Mucosa of stomach (tissue), 1 donor: ENCODE data around the gene ZNF722.
"Not testable (repeated sequence)": the region's sequence is repeated elsewhere in the genome, so short reads cannot be mapped to it uniquely, and the experiment has no call there.

Experiments
- H3K27me3 ChIP-seq: one replicate; pipeline ENCODE4 v1.7.0; 2013; ENCODE audit warnings: mild to moderate bottlenecking, low read length; ENCODE audit not compliant: control insufficient read depth, insufficient read depth
- H3K36me3 ChIP-seq: one replicate; pipeline ENCODE4 v1.7.0; 2013; ENCODE audit warnings: low read length; ENCODE audit not compliant: control insufficient read depth, insufficient read depth
- H3K4me1 ChIP-seq: one replicate; pipeline ENCODE4 v1.7.0; 2013; ENCODE audit warnings: mild to moderate bottlenecking, low read length; ENCODE audit not compliant: control insufficient read depth, insufficient read depth
- H3K4me3 ChIP-seq: one replicate; pipeline ENCODE4 v1.7.0; 2013; ENCODE audit warnings: low read length
- H3K9ac ChIP-seq: one replicate; pipeline ENCODE4 v1.7.0; 2013; ENCODE audit warnings: mild to moderate bottlenecking, low read length, moderate library complexity
- H3K9me3 ChIP-seq: one replicate; pipeline ENCODE4 v1.7.0; 2013; ENCODE audit warnings: mild to moderate bottlenecking, low read length, moderate library complexity; ENCODE audit not compliant: control insufficient read depth
- donor health status: Pancreatic carcinoma.

Gene ZNF722

GRCh38 chr7:63998549-63998948, at the start of gene ZNF722:
ZNF722 (plus strand) TSS chr7:63998849; CDS start chr7:63998962, 113 bp downstream.
- no peaks in the 10 kb centered on the region for H3K27me3 ChIP-seq
- no peaks in the 10 kb centered on the region for H3K36me3 ChIP-seq
- no peaks in the 10 kb centered on the region for H3K4me1 ChIP-seq
- no peak within 1 kb of the TSS for H3K9ac ChIP-seq
- H3K4me3 ChIP-seq = no peak within 1 kb of the TSS
- H3K9me3 ChIP-seq = no peaks in the 10 kb centered on the region

- H3K9me3 ChIP-seq = no peaks in the 10 kb centered on the region
- no peaks in the 10 kb centered on the region for H3K27me3 ChIP-seq
- H3K36me3 ChIP-seq = no peaks in the 10 kb centered on the region
- no peak overlapping the region for H3K4me3 ChIP-seq
- H3K4me1 ChIP-seq = no peaks in the 10 kb centered on the region
- no peak overlapping the region for H3K9ac ChIP-seq
Observed at GRCh38 chr7:63953181-63953580, 45.5 kb upstream of the ZNF722 start.

GRCh38 chr7:63968629-63969028, 30.0 kb upstream of the ZNF722 start:
- H3K9ac ChIP-seq = no peak overlapping the region
- H3K36me3 ChIP-seq = no peaks in the 10 kb centered on the region
- H3K4me1 ChIP-seq = no peaks in the 10 kb centered on the region
- H3K9me3 ChIP-seq = no peaks in the 10 kb centered on the region
- H3K27me3 ChIP-seq = no peaks in the 10 kb centered on the region
- H3K4me3 ChIP-seq = no peak overlapping the region

- H3K9me3 ChIP-seq, H3K36me3 ChIP-seq, H3K4me1 ChIP-seq, H3K4me3 ChIP-seq, H3K27me3 ChIP-seq, H3K9ac ChIP-seq: not testable (repeated sequence)
Observed at GRCh38 chr7:64015496-64015895, 16.8 kb downstream of the ZNF722 start.

- Histone ChIP-seq H3K36me3 (no peaks in the 10 kb centered on the region), H3K27me3 (no peaks in the 10 kb centered on the region), H3K9ac (no peak overlapping the region), H3K4me1 (no peaks in the 10 kb centered on the region), H3K9me3 (no peaks in the 10 kb centered on the region), H3K4me3 (no peak overlapping the region)
Observed at GRCh38 chr7:64035388-64035787, 36.7 kb downstream of the ZNF722 start.

GRCh38 chr7:64037095-64037494, 38.4 kb downstream of the ZNF722 start:
- Histone ChIP-seq H3K9me3 (no peaks in the 10 kb centered on the region), H3K4me1 (no peaks in the 10 kb centered on the region), H3K27me3 (no peaks in the 10 kb centered on the region), H3K9ac (no peak overlapping the region), H3K4me3 (no peak overlapping the region), H3K36me3 (no peaks in the 10 kb centered on the region)

GRCh38 chr7:64045301-64046040, 46.8 kb downstream of the ZNF722 start, which contains the start of gene ZNF727:
ZNF727 (plus strand) TSS chr7:64045434; CDS start chr7:64045622, 188 bp downstream.
- Histone ChIP-seq H3K4me1 (no peaks in the 10 kb centered on the region), H3K9me3 (no peaks in the 10 kb centered on the region), H3K27me3 (no peaks in the 10 kb centered on the region), H3K36me3 (no peaks in the 10 kb centered on the region), H3K9ac (peak within 1 kb of the TSS; percentile 43), H3K4me3 (no peak within 1 kb of the TSS)

GRCh38 chr7:64046041-64046389, 47.4 kb downstream of the ZNF722 start:
- Histone ChIP-seq H3K9ac (peak overlapping the region; percentile 43), H3K36me3 (no peaks in the 10 kb centered on the region), H3K4me1 (no peaks in the 10 kb centered on the region), H3K9me3 (no peaks in the 10 kb centered on the region), H3K4me3 (no peak overlapping the region), H3K27me3 (no peaks in the 10 kb centered on the region)
